ENCODE measurements around the gene ST7.

Gene ST7

GRCh38 chr7:117130262-117130661 lies 177.0 kb downstream of the ST7 start:
- DNase-seq (ENCODE audit: low read depth), result no peak

DNA sequence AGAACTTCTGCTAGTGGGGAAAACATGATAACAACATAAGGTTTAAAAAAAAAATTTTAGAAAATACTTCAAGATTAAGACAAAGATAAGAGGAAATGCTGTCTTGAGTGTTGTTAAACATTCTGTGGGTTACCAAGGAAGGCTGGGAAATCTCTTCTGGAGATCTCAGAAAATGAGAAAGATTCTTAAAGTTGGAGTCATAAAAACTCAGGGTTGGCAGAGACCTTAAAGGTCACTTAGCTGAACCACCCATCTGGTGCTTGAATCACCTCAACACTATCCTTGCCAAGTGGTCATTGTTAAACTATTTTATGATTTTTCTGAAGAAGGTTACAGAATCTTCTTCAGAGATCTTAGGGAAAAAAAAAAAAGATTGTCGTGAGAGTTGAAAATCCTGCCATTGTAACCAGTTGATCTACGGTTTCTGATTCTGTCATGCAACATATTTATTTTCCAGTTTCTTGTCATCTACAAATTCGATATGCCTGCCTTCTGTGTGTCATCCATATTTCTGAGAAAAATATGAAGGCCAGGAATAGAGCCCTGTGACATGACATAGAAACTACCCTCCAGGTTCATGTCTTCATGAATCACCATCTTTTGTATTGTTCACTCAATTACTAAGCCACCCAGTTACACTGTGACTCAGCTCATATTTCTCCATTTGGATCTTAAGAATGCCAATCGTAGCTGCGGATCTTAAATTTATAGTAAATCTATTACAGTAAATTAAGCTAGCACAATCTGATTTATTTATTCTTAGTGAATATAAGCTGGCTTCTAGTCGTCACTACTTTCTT lies 179.2 kb downstream of the ST7 start:
- DNase-seq (ENCODE audit: low read depth), result no peak

- DNase-seq (ENCODE audit: low read depth), result no peak
These were observed 179.8 kb downstream of the ST7 start for GRCh38 chr7:117133125-117133524.

- DNase-seq (ENCODE audit: low read depth), result no peak
These were observed 181.1 kb downstream of the ST7 start for GRCh38 chr7:117134411-117134810.

DNA sequence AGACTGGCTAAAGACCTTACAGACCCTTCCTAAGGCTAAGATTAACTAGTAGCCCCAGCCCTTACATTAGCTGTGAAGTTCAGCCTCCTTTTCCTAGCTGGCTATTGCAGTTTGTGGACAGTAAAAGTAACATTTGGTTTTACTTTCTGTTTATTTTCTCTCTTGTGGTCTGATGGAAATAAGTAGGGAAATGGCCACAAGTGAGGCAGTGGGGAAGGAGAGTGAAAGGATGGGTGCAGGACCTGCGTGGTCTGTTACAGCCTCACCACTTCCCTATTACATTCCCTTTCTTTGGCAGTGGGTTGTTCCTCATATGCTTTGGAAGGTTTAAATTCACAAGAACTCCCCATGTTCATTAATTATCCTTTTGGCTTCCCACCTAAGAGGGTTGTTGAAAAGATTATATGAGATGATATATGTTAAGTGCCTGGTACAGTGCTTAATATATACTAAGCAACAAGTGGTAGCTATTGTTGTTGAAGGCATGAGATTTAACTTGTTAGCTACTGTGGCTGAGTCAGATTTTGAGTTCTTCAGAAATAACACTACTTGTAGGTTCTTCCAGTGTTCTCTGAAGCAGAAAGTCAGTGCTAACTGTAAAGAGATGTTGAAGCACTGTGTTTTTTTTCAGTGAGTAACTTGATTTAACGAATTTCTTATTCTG lies 181.7 kb downstream of the ST7 start:
- DNase-seq (ENCODE audit: low read depth), result no peak

DNA sequence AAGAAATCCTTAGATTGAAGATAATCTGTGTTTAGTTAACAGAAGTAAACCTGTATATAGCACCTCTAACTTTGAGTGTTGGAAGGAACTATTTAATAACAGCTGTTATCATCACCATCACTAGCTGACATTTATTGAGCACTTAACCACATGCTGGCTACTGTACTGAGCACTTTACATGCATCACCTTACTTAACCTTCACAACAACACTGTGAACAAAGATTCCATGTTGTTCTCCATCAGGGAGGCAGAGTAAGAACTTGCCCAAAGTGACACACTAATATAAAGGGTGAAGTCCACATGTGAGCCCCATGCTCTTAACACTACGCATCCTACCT lies 182.2 kb downstream of the ST7 start:
- DNase-seq (ENCODE audit: low read depth), result no peak

- no peak for DNase-seq (ENCODE audit: low read depth)
These were observed 184.6 kb downstream of the ST7 start for GRCh38 chr7:117137868-117138267.

DNA sequence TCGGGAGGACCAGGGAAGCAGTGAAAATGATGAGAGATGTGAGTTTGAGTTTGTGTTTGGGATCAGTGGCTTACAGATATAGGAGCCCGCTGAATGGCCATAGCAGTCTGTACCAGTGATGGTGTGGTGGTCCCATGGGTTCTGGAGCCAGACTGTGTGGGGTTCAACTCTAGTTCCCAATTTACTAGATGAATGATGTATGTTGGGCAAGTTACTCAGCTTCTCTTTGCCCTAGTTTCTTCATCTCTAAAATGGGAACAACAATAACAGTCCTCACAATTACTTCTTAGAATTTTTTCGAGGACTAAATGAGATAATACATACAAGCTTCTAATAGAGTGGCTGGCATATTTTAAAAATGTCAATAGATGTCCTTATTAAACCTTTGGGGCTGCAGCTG lies 185.2 kb downstream of the ST7 start:
- no peak for DNase-seq (ENCODE audit: low read depth)

- DNase-seq (ENCODE audit: low read depth), result no peak
These were observed 185.7 kb downstream of the ST7 start for GRCh38 chr7:117138981-117139380.

- DNase-seq (ENCODE audit: low read depth), result no peak
These were observed 186.2 kb downstream of the ST7 start for GRCh38 chr7:117139397-117139984.

DNA sequence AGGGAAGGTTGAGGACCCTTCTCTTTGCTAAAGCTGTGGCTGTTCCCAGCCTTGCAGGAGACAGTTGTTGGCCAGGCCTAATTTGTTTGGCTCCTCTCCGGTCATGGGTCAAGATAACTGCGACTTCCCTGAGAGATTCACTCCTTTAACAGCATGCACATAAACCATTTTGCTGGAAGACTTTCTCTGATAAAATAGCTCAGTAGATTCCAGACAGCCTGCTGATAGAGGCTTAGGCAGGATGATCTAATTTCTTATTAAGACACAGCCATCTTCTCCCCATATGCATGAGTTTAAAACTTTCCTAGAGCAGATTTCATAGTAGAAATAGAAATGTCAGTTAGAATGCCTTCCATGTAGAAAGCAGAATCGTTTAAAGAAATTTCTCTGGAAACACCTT lies 187.6 kb downstream of the ST7 start:
- no peak for DNase-seq (ENCODE audit: low read depth)

DNA sequence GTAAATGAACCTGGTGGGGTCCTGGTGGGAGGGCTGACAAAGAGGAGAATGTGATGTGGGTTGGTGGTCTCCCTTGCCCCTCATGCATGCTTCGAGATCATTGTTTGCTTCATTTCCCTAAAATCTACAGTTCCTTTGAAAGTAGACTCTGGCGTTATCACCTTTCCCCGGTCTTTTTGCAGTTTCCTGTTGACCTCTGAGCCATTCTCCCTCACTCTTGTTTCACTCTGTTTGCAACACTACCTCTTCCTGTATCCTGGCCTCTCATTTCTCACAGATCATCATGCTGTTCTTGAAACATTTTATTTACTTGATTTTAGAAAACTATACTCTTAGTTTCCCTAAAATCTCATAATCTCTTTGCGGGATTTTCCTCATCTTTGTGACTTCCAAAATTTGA lies 189.8 kb downstream of the ST7 start:
- no peak for DNase-seq (ENCODE audit: low read depth)

- DNase-seq (ENCODE audit: low read depth), result no peak
These were observed 190.3 kb downstream of the ST7 start for GRCh38 chr7:117143580-117143979.

- no peak for DNase-seq (ENCODE audit: low read depth)
These were observed 192.0 kb downstream of the ST7 start for GRCh38 chr7:117145333-117145732.

DNA sequence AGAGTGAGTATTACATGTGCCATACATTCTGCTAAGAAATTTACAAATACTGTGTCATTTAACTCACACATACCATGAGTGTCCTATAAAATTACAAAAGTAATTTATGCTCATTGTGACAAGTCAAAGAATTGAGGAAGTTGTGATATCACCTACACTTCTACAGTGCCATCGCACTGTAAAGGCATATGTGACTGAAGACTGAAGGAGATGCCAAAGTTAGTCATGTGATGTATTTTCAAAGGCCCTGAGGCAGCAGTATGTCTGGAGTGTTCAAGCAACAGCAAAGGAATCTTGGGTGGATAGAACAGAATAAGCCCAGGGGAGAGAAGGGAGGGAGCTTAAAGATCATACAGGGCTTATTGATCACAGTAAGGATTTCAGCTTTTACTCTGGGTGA lies 192.8 kb downstream of the ST7 start:
- DNase-seq (ENCODE audit: low read depth), result no peak

GRCh38 chr7:117146511-117146910 lies 193.2 kb downstream of the ST7 start:
- no peak for DNase-seq (ENCODE audit: low read depth)

DNA sequence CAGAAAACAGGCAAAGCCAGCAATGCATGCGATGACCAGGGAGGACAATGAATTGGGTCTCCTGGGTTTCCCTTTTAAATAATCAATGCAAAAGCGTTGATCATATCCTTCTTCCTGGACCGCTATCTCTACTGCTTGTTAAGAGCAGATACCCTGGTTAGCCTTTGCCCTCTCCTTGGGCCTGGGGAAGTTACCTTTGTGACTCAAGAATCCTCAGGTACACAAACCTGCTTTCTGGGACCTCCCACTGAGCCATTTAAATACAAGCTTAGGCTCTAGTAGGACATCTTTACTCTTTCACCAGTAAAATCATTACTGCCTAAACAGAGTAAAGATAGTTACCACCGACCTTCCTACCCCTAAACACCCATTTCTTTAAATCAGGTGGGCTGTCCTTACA lies 195.7 kb downstream of the ST7 start:
- DNase-seq (ENCODE audit: low read depth), result no peak

GRCh38 chr7:117149692-117150091 lies 196.4 kb downstream of the ST7 start:
- DNase-seq (ENCODE audit: low read depth), result no peak

- DNase-seq (ENCODE audit: low read depth), result no peak
These were observed 199.1 kb downstream of the ST7 start for GRCh38 chr7:117152213-117153007.

GRCh38 chr7:117153016-117153545 lies 199.8 kb downstream of the ST7 start:
- DNase-seq (ENCODE audit: low read depth), result no peak

DNA sequence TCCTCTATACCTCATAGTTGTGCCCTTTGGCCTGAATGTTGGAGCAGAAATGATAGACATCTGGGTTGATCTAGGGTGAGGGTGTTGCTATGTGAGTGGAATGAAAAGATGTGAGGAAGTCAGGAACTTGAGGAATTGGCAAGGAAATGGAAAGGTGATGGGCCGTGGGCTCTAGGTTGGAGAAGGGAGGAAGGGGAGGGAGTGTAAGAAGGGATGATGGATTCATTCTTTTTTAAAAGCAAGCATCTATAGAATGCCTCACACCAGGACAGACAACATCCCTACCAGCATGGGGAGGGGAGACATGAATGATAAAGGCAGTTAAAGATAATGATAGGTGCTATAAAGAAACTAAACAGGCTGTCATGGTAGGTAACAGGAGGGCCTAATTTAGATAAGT lies 201.4 kb downstream of the ST7 start:
- no peak for DNase-seq (ENCODE audit: low read depth)

GRCh38 chr7:117155694-117156093 lies 202.4 kb downstream of the ST7 start:
- DNase-seq (ENCODE audit: low read depth), result no peak

All from stimulated activated CD8-positive, alpha-beta memory T cell treated with anti-CD3 and anti-CD28 coated beads, Interleukin-15, amount 100 ng/mL, for 24 hours (primary cell).